SU-DHL-6 (cell line): ENCODE measurements around the gene IL36B.

ENCODE experiments used
- H2AFZ ChIP-seq: fragments of 200-600 bp; sonication (generic); 2 replicates; pipeline ENCODE4 v1.6.1; 2014; ENCODE audit warnings: low read depth, mild to moderate bottlenecking, moderate library complexity, mixed read lengths, antibody characterized with exemption, low read length; ENCODE audit not compliant: severe bottlenecking
- H3F3A ChIP-seq: fragments of 200-600 bp; shearing (Covaris generic); 2 replicates; pipeline ENCODE4 v1.6.0; 2016; ENCODE audit warnings: antibody characterized with exemption, mild to moderate bottlenecking; ENCODE audit not compliant: insufficient read depth
- H3K27ac ChIP-seq: fragments of 200-600 bp; sonication (generic); 2 replicates; pipeline ENCODE4 v1.5.1; 2016; ENCODE audit warnings: low read depth, mild to moderate bottlenecking, low read length, moderate library complexity, mixed read lengths
- H3K27me3 ChIP-seq: fragments of 200-600 bp; sonication (generic), shearing (Covaris generic); 2 replicates; pipeline ENCODE4 v1.6.0; 2014; ENCODE audit warnings: mild to moderate bottlenecking, low read length
- H3K36me3 ChIP-seq: fragments of 200-600 bp; sonication (generic); 2 replicates; pipeline ENCODE4 v1.6.1; 2014; ENCODE audit warnings: mild to moderate bottlenecking, low read length, mixed read lengths
- H3K4me2 ChIP-seq: fragments of 300-600, 200-600 bp; shearing (Covaris generic), sonication (generic); 2 replicates; pipeline ENCODE4 v1.6.0; 2014; ENCODE audit warnings: low read length, low read depth, mild to moderate bottlenecking; ENCODE audit not compliant: poor library complexity, severe bottlenecking
- H3K4me3 ChIP-seq: fragments of 200-600 bp; sonication (generic); 2 replicates; pipeline ENCODE4 v1.5.1; 2014; ENCODE audit warnings: antibody characterized with exemption, low read length, mild to moderate bottlenecking, mixed read lengths; ENCODE audit not compliant: insufficient read depth, poor library complexity, severe bottlenecking
- H3K79me2 ChIP-seq: fragments of 200-600 bp; sonication (generic); 2 replicates; pipeline ENCODE4 v1.6.1; 2014; ENCODE audit warnings: mild to moderate bottlenecking, low read length, moderate library complexity; ENCODE audit not compliant: insufficient read depth
- H3K9ac ChIP-seq: fragments of 200-600 bp; sonication (generic); 2 replicates; pipeline ENCODE4 v1.7.0; 2014; ENCODE audit warnings: mild to moderate bottlenecking, low read length
- H3K9me2 ChIP-seq: fragments of 200-600 bp; sonication (generic); replicated peaks from 2 replicates; pipeline ENCODE4 v1.6.1; 2014; ENCODE audit warnings: low read length; ENCODE audit not compliant: insufficient read depth
- H3K9me3 ChIP-seq: fragments of 200-600 bp; sonication (generic); 2 replicates; pipeline ENCODE4 v1.6.1; 2014; ENCODE audit warnings: low read length, mixed read lengths; ENCODE audit not compliant: insufficient read depth
- H4K20me1 ChIP-seq: fragments of 200-600 bp; sonication (generic); 2 replicates; pipeline ENCODE4 v1.6.1; 2014; ENCODE audit warnings: low read depth, mild to moderate bottlenecking, antibody characterized with exemption, low read length, moderate library complexity, mixed read lengths
- CTCF ChIP-seq: fragments of 200-600 bp; sonication (generic); IDR thresholded peaks from one replicate; pipeline ENCODE4 v1.5.1; 2017; ENCODE audit warnings: antibody characterized with exemption, mild to moderate bottlenecking, low read length, moderate library complexity; ENCODE audit not compliant: insufficient read depth, poor library complexity, severe bottlenecking
- EZH2phosphoT487 ChIP-seq: fragments of 200-600 bp; sonication (generic), shearing (Covaris generic); conservative IDR thresholded peaks from 2 replicates; pipeline ENCODE4 v1.6.1; 2018; ENCODE audit warnings: mild to moderate bottlenecking, antibody characterized with exemption, low read length, moderate library complexity, mixed read lengths

The IL36B gene

GRCh38 chr2:113007250-113007649 lies 45.4 kb downstream of the IL36B start:
- Histone ChIP-seq H3K79me2 (no peaks in the 10 kb centered on the region), H4K20me1 (no peaks in the 10 kb centered on the region), H3K4me3 (no peak overlapping the region), H3K9me2 (no peaks in the 10 kb centered on the region), H3K9me3 (no peaks in the 10 kb centered on the region), H3K27ac (no peak overlapping the region), H3K36me3 (no peaks in the 10 kb centered on the region), H3K4me2 (no peak overlapping the region), H3F3A (no peaks in the 10 kb centered on the region), H3K27me3 (no peaks in the 10 kb centered on the region), H2AFZ (no peak overlapping the region), H3K9ac (no peak overlapping the region)
- no peak for TF ChIP-seq CTCF
- no peak for TF ChIP-seq EZH2phosphoT487

GRCh38 chr2:113005030-113005509 lies 47.6 kb downstream of the IL36B start, which contains the start of gene IL36A:
Gene IL36A (plus strand): TSS chr2:113005459. CDS start chr2:113005872, 413 bp downstream.
- H3F3A ChIP-seq, result no peaks in the 10 kb centered on the region
- no peaks in the 10 kb centered on the region for H3K27me3 ChIP-seq
- H3K9me2 ChIP-seq, result no peaks in the 10 kb centered on the region
- no peak within 1 kb of the TSS for H3K27ac ChIP-seq
- no peak within 1 kb of the TSS for H2AFZ ChIP-seq
- H3K9ac ChIP-seq, result no peak within 1 kb of the TSS
- H4K20me1 ChIP-seq, result no peaks in the 10 kb centered on the region
- H3K4me3 ChIP-seq, result no peak within 1 kb of the TSS
- TF ChIP-seq EZH2phosphoT487, result no peak
- TF ChIP-seq CTCF, result no peak
- no peak within 1 kb of the TSS for H3K4me2 ChIP-seq
- H3K36me3 ChIP-seq, result no peaks in the 10 kb centered on the region
- no peaks in the 10 kb centered on the region for H3K79me2 ChIP-seq
- H3K9me3 ChIP-seq, result peaks cover 5% of the 10 kb centered on the region; the same call in 1 of the 2 replicates

GRCh38 chr2:113002677-113003076 lies 50.0 kb downstream of the IL36B start:
- TF ChIP-seq CTCF (no peak), EZH2phosphoT487 (no peak)
- Histone ChIP-seq H3K9me3 (peaks cover 10% of the 10 kb centered on the region), H3K4me3 (no peak overlapping the region), H3F3A (no peaks in the 10 kb centered on the region), H3K79me2 (no peaks in the 10 kb centered on the region), H2AFZ (no peak overlapping the region), H3K27me3 (no peaks in the 10 kb centered on the region), H3K27ac (no peak overlapping the region), H3K9ac (no peak overlapping the region), H4K20me1 (no peaks in the 10 kb centered on the region), H3K4me2 (no peak overlapping the region), H3K9me2 (no peaks in the 10 kb centered on the region), H3K36me3 (no peaks in the 10 kb centered on the region)
